WTC11 (cell line): ENCODE data around the gene OTUD3. TPM values are rescaled to one million over a fixed set of nuclear protein-coding genes. Genes with fewer than 3 reads are reported as not detected.

Source experiments
- ATAC-seq: fragments of 200-7000 bp; cut with Tn5 transposase; 2 replicates; pipeline ENCODE4 v1.10.0; 2021; ENCODE audit warnings: mild to moderate bottlenecking, moderate library complexity
- CTCF ChIA-PET: fragments of 300-600 bp; sonication (Branson Sonifier 250); formaldehyde crosslinking; loops from one replicate; lab custom pipeline; 2021; ENCODE audit warnings: antibody characterized with exemption; lab: Charles Lee
- POLR2A ChIA-PET: fragments of 350-600 bp; sonication (Branson Sonifier 250); formaldehyde crosslinking; loops from one replicate; lab custom pipeline; 2021; ENCODE audit warnings: antibody characterized with exemption; lab: Charles Lee
- DNase-seq: peaks from one replicate; pipeline ENCODE4 v3.0.0; 2021; ENCODE audit warnings: low spot score
- H3K27ac Mint-ChIP-seq: 2 replicates; pipeline ENCODE4 v1.8.0; 2021; ENCODE audit warnings: mixed read lengths
- H3K27me3 Mint-ChIP-seq: 2 replicates; pipeline ENCODE4 v1.8.0; 2021; ENCODE audit warnings: low read depth, mild to moderate bottlenecking, moderate library complexity, mixed read lengths
- H3K36me3 Mint-ChIP-seq: 2 replicates; pipeline ENCODE4 v1.8.0; 2021; ENCODE audit warnings: mixed read lengths
- H3K4me1 Mint-ChIP-seq: 2 replicates; pipeline ENCODE4 v1.8.0; 2022; ENCODE audit warnings: mixed read lengths
- H3K4me3 Mint-ChIP-seq: 2 replicates; pipeline ENCODE4 v1.8.0; 2021; ENCODE audit warnings: mild to moderate bottlenecking, moderate library complexity, mixed read lengths
- H3K9me3 Mint-ChIP-seq: 2 replicates; pipeline ENCODE4 v1.8.0; 2021; ENCODE audit warnings: mixed read lengths
- ATF6 ChIP-seq: sonication (generic); formaldehyde crosslinking; IDR thresholded peaks from 2 replicates; pipeline ENCODE4 v1.8.1; 2023; ENCODE audit warnings: mild to moderate bottlenecking, missing genetic modification reagents
- E2F1 ChIP-seq: sonication (generic); formaldehyde crosslinking; IDR thresholded peaks from 2 replicates; pipeline ENCODE4 v1.8.0; 2022; ENCODE audit warnings: mild to moderate bottlenecking, missing genetic modification reagents
- EMX1 ChIP-seq: fragments of 250-450 bp; sonication (Bioruptor Pico); IDR thresholded peaks from 2 replicates; pipeline ENCODE4 v1.8.0; 2021; ENCODE audit warnings: mild to moderate bottlenecking
- ERG ChIP-seq: fragments of 250-450 bp; sonication (Bioruptor Pico); IDR thresholded peaks from 2 replicates; pipeline ENCODE4 v1.8.0; 2021; ENCODE audit warnings: mild to moderate bottlenecking
- ESRRA ChIP-seq: sonication (generic); formaldehyde crosslinking; IDR thresholded peaks from 2 replicates; pipeline ENCODE4 v1.8.1; 2022; ENCODE audit warnings: mild to moderate bottlenecking, missing genetic modification reagents, borderline replicate concordance
- ETV6 ChIP-seq: sonication (generic); formaldehyde crosslinking; IDR thresholded peaks from 2 replicates; pipeline ENCODE4 v1.8.1; 2022; ENCODE audit warnings: mild to moderate bottlenecking, missing genetic modification reagents
- FOXJ3 ChIP-seq: sonication (generic); formaldehyde crosslinking; IDR thresholded peaks from 2 replicates; pipeline ENCODE4 v1.9.0; 2021; ENCODE audit warnings: missing genetic modification reagents, mild to moderate bottlenecking, borderline replicate concordance
- MXD4 ChIP-seq: fragments of 250-450 bp; sonication (Bioruptor Pico); IDR thresholded peaks from 2 replicates; pipeline ENCODE4 v1.8.0; 2021; ENCODE audit warnings: mild to moderate bottlenecking, moderate library complexity, borderline replicate concordance
- NFE2L1 ChIP-seq: sonication (generic); formaldehyde crosslinking; IDR thresholded peaks from 2 replicates; pipeline ENCODE4 v1.8.1; 2023; ENCODE audit warnings: missing genetic modification reagents
- USF1 ChIP-seq: sonication (generic); formaldehyde crosslinking; IDR thresholded peaks from 2 replicates; pipeline ENCODE4 v1.8.0; 2022; ENCODE audit warnings: mild to moderate bottlenecking, missing genetic modification reagents
- USF2 ChIP-seq: sonication (generic); formaldehyde crosslinking; IDR thresholded peaks from 2 replicates; pipeline ENCODE4 v1.8.1; 2023; ENCODE audit warnings: mild to moderate bottlenecking, missing genetic modification reagents, moderate library complexity
- ZNF121 ChIP-seq: sonication (generic); formaldehyde crosslinking; IDR thresholded peaks from 2 replicates; pipeline ENCODE4 v1.8.0; 2023; ENCODE audit warnings: missing genetic modification reagents
- ZNF219 ChIP-seq: sonication (generic); formaldehyde crosslinking; IDR thresholded peaks from 2 replicates; pipeline ENCODE4 v1.8.0; 2023; ENCODE audit warnings: missing genetic modification reagents, mild to moderate bottlenecking, borderline replicate concordance
- ZNF232 ChIP-seq: sonication (generic); formaldehyde crosslinking; IDR thresholded peaks from 2 replicates; pipeline ENCODE4 v1.8.0; 2022; ENCODE audit warnings: mild to moderate bottlenecking, missing genetic modification reagents
- ZNF281 ChIP-seq: sonication (generic); formaldehyde crosslinking; IDR thresholded peaks from 2 replicates; pipeline ENCODE4 v1.8.0; 2023; ENCODE audit warnings: mild to moderate bottlenecking, missing genetic modification reagents
- ZNF423 ChIP-seq: fragments of 250-450 bp; sonication (Bioruptor Pico); IDR thresholded peaks from 2 replicates; pipeline ENCODE4 v2.1.2; 2022; ENCODE audit warnings: mild to moderate bottlenecking, moderate library complexity
- ZNF512 ChIP-seq: sonication (generic); formaldehyde crosslinking; IDR thresholded peaks from 2 replicates; pipeline ENCODE4 v1.8.1; 2022; ENCODE audit warnings: missing genetic modification reagents, borderline replicate concordance
- ZNF671 ChIP-seq: fragments of 250-450 bp; sonication (Bioruptor Pico); IDR thresholded peaks from 2 replicates; pipeline ENCODE4 v1.8.0; 2021; ENCODE audit warnings: mild to moderate bottlenecking
- ZSCAN18 ChIP-seq: fragments of 250-450 bp; sonication (Bioruptor Pico); IDR thresholded peaks from 2 replicates; pipeline ENCODE4 v2.1.2; 2022; ENCODE audit warnings: mild to moderate bottlenecking, moderate library complexity
- total RNA-seq: library from RNA; stranded (reverse); gene quantifications from 3 replicates; pipeline ENCODE4 v1.2.3, GENCODE V29; 2021

OTUD3 gene
- total RNA-seq, 1 experiment from 2014 or later, result 16.1 TPM

- TF ChIP-seq ATF6 (CRISPR knock-in tag) (no peak), E2F1 (CRISPR knock-in tag) (no peak), ZNF423 (CRISPR knock-in tag) (no peak), ZNF219 (CRISPR knock-in tag) (no peak)
These were observed 12.3 kb upstream of the OTUD3 start (continued) for GRCh38 chr1:19869929-19870328.

- ATAC-seq, result no peak
- DNase-seq, result no peak
- Mint-ChIP-seq H3K36me3 (no peaks in the 10 kb centered on the region), H3K27me3 (peaks cover 8% of the 10 kb centered on the region), H3K4me1 (no peaks in the 10 kb centered on the region), H3K4me3 (no peak overlapping the region), H3K9me3 (peaks cover 4% of the 10 kb centered on the region; the same call in 1 of the 2 replicates), H3K27ac (no peak overlapping the region)
- POLR2A ChIA-PET, result no interaction called here
- TF ChIP-seq USF2 (CRISPR knock-in tag) (no peak), FOXJ3 (CRISPR knock-in tag) (no peak), ZNF512 (CRISPR knock-in tag) (no peak), USF1 (CRISPR knock-in tag) (no peak), MXD4 (CRISPR knock-in tag) (no peak), ERG (no peak), NFE2L1 (CRISPR knock-in tag) (no peak), ZSCAN18 (no peak), ESRRA (CRISPR knock-in tag) (no peak), EMX1 (no peak), ETV6 (CRISPR knock-in tag) (no peak), ATF6 (CRISPR knock-in tag) (no peak), ZNF423 (CRISPR knock-in tag) (no peak), ZNF232 (CRISPR knock-in tag) (no peak), ZNF281 (CRISPR knock-in tag) (no peak), ZNF671 (no peak), ZNF121 (CRISPR knock-in tag) (no peak)
- CTCF ChIA-PET, result interaction anchor here (0.6 to 1.5 kb wide), 3 partner anchors 10 to 341 kb away, joined by 4 to 5 read pairs (median 5); partner anchors contain the start of gene OTUD3
These were observed 10.0 kb upstream of the OTUD3 start for GRCh38 chr1:19872190-19872589.
